Neutrophil (primary cell): ENCODE data around the gene DCP2.

Experiments
- H3K27ac ChIP-seq: fragments of 200-600 bp; sonication (generic); 2 replicates; pipeline ENCODE4 v1.5.1; 2016; ENCODE audit warnings: mild to moderate bottlenecking, moderate library complexity
- H3K27me3 ChIP-seq: fragments of 200-600 bp; sonication (generic); 2 replicates; pipeline ENCODE4 v1.6.0; 2016; ENCODE audit warnings: mild to moderate bottlenecking
- H3K36me3 ChIP-seq: fragments of 200-600 bp; sonication (generic); 2 replicates; pipeline ENCODE4 v1.5.1; 2017
- H3K4me1 ChIP-seq, 2 experiments: fragments of 200-600 bp in 1 of 2; sonication (generic) in 1 of 2; 1 replicate in 1 of 2; 2 replicates in 1 of 2; pipeline versions ENCODE4 v1.5.1 to v1.6.1; 2013 to 2016; ENCODE audit warnings: low read depth in 1 of 2, low read length in 1 of 2, mild to moderate bottlenecking in 1 of 2, moderate library complexity in 1 of 2; ENCODE audit not compliant: control insufficient read depth in 1 of 2, insufficient read depth in 1 of 2
- H3K4me3 ChIP-seq, 2 experiments: fragments of 200-600 bp in 1 of 2; sonication (generic) in 1 of 2; 1 replicate in 1 of 2; 2 replicates in 1 of 2; pipeline ENCODE4 v1.5.1; 2013 to 2016; ENCODE audit warnings: low read depth in 1 of 2, low read length in 1 of 2, mild to moderate bottlenecking in 1 of 2, moderate library complexity in 1 of 2
- H3K9me3 ChIP-seq: fragments of 200-600 bp; sonication (generic); 2 replicates; pipeline ENCODE4 v1.5.1; 2016
- TF ChIP-seq, protein P1 (sequence below): fragments of 200-600 bp; sonication (generic); IDR thresholded peaks from 2 replicates; pipeline ENCODE4 v1.5.1; 2016; ENCODE audit warnings: antibody characterized with exemption

Gene DCP2

GRCh38 chr5:113036321-113036720, 59.7 kb downstream of the DCP2 start:
- TF ChIP-seq, protein P1, sequence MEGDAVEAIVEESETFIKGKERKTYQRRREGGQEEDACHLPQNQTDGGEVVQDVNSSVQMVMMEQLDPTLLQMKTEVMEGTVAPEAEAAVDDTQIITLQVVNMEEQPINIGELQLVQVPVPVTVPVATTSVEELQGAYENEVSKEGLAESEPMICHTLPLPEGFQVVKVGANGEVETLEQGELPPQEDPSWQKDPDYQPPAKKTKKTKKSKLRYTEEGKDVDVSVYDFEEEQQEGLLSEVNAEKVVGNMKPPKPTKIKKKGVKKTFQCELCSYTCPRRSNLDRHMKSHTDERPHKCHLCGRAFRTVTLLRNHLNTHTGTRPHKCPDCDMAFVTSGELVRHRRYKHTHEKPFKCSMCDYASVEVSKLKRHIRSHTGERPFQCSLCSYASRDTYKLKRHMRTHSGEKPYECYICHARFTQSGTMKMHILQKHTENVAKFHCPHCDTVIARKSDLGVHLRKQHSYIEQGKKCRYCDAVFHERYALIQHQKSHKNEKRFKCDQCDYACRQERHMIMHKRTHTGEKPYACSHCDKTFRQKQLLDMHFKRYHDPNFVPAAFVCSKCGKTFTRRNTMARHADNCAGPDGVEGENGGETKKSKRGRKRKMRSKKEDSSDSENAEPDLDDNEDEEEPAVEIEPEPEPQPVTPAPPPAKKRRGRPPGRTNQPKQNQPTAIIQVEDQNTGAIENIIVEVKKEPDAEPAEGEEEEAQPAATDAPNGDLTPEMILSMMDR, result no peak

DNA sequence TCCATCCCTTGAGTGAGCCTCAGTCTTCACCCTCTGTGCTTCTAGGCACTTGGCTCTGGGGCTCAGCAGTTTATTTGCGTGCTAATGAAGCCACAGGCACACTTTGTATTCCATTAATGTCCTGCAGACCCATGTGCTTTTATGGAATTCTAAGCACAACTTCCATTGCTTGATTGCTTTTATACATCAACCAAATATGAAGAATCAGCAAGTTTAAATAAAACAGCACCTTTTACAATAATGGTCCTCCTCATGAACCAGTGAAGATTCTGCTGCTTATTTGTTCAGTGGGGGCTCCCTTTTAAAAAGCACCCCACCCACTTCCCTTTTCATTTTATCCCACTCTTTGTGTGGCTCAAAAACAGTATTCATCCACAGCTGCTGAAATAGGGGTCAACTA, 60.2 kb downstream of the DCP2 start:
- Histone ChIP-seq H3K4me1 (no peaks in the 10 kb centered on the region), H3K27me3 (peaks cover 12% of the 10 kb centered on the region), H3K4me3 (no peak overlapping the region), H3K36me3 (no peaks in the 10 kb centered on the region), H3K27ac (no peak overlapping the region), H3K9me3 (no peaks in the 10 kb centered on the region)
- TF ChIP-seq, protein P1, result no peak

More at GRCh38 chr5:113036321-113036720, 59.7 kb downstream of the DCP2 start:
- Histone ChIP-seq H3K9me3 (no peaks in the 10 kb centered on the region), H3K4me1 (no peaks in the 10 kb centered on the region), H3K36me3 (no peaks in the 10 kb centered on the region), H3K27ac (no peak overlapping the region), H3K27me3 (peaks cover 11% of the 10 kb centered on the region), H3K4me3 (no peak overlapping the region)

- Histone ChIP-seq H3K4me1 (no peaks in the 10 kb centered on the region), H3K36me3 (no peaks in the 10 kb centered on the region), H3K27ac (no peak overlapping the region), H3K27me3 (peaks cover 12% of the 10 kb centered on the region), H3K9me3 (no peaks in the 10 kb centered on the region), H3K4me3 (no peak overlapping the region)
- TF ChIP-seq, protein P1, result no peak
These were observed 61.5 kb downstream of the DCP2 start for GRCh38 chr5:113038136-113038535.

- Histone ChIP-seq H3K9me3 (no peaks in the 10 kb centered on the region), H3K4me1 (no peaks in the 10 kb centered on the region), H3K4me3 (no peak overlapping the region), H3K27me3 (peaks cover 12% of the 10 kb centered on the region), H3K27ac (no peak overlapping the region), H3K36me3 (no peaks in the 10 kb centered on the region)
- TF ChIP-seq, protein P1, result no peak
These were observed 62.1 kb downstream of the DCP2 start for GRCh38 chr5:113038714-113039113.

DNA sequence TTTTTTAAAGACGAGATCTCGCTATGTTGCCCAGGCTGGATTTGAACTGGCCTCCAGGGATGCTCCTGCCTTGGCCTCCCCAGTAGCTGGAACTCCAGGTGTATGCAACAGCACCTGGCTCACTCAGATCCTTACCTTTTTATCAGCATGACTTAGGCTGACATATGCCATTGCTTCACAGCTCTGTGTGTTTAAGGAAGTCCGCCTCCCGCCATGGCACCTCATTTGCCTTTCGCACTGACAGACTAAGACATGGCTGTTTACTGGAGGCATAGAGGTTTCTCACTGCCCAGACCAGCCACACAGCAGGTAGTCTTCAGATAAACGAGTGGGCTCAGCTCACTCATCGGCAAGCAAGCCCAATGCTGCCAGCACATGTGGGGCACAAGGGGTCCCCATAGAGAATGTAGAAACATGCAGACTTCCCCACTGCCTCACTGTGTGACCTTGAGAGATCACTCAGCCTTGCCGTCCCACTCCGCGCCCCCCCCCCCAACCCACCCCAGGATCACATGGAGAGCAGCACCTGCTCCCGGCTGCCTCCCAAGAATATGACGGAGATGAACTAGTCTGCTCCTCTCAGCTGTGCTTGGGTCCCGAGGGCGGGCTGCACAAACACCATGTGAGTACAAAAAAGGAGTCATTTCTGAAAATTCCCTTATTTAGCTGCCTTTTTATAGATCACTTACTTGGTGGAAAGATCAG, 62.8 kb downstream of the DCP2 start:
- TF ChIP-seq, protein P1, result no peak
- H3K4me1 ChIP-seq, result no peaks in the 10 kb centered on the region
- H3K36me3 ChIP-seq, result no peaks in the 10 kb centered on the region
- H3K27ac ChIP-seq, result no peak overlapping the region
- H3K27me3 ChIP-seq, result peaks cover 12% of the 10 kb centered on the region
- no peaks in the 10 kb centered on the region for H3K9me3 ChIP-seq
- H3K4me3 ChIP-seq, result no peak overlapping the region
